Fibroblast of lung (primary cell): ENCODE results near the gene SIRT2.

Source experiments
- CTCF ChIP-seq, 2 donors: IDR thresholded peaks in 1 of 2; conservative IDR thresholded peaks in 1 of 2; 1 replicate in 1 of 2; 2 replicates in 1 of 2; pipeline ENCODE4 v1.5.1; 2011 to 2012; ENCODE audit warnings: low read length in 2 of 2, control low read depth in 1 of 2, inconsistent platforms in 1 of 2, low read depth in 1 of 2, mild to moderate bottlenecking in 1 of 2
- EZH2 ChIP-seq: IDR thresholded peaks from 2 replicates; pipeline ENCODE4 v1.5.1; 2012; ENCODE audit warnings: low read length, control low read depth, mild to moderate bottlenecking; ENCODE audit errors: missing control alignments

GRCh38 chr19:38869160-38869835 is 30.1 kb downstream of the SIRT2 start:
- no peak for TF ChIP-seq CTCF (conservative IDR thresholded peaks at IDR 0.05 in 1 of 2, IDR thresholded peaks at IDR 0.05 in 1 of 2; ENCODE audit: low read depth in 1 of 2, low read length in 2 of 2)
- no peak for TF ChIP-seq EZH2
